ENCODE measurements around the gene TCF4. TPM values are rescaled to one million over a fixed set of nuclear protein-coding genes. Genes with fewer than 3 reads are reported as not detected.

The TCF4 gene
- total and polyA plus RNA-seq, 2 of the 13 experiments (the other 11 are each of a cell fraction or from before 2014, with no cell fraction given) = not detected

GRCh38 chr18:55286257-55286825 lies 301.7 kb downstream of the TCF4 start:
- FAIRE-seq = no peak
- Histone ChIP-seq H3K4me3 (replicated peaks in 1 of 3; ENCODE audit: insufficient read depth in 1 of 3, low read depth in 2 of 3, low read length in 3 of 3) (no peak overlapping the region), H2AFZ (ENCODE audit: low read length) (no peak overlapping the region), H4K20me1 (ENCODE audit: insufficient read depth, low read length) (no peaks in the 10 kb centered on the region), H3K79me2 (ENCODE audit: insufficient read depth, low read length) (no peaks in the 10 kb centered on the region), H3K4me1 (ENCODE audit: insufficient read depth, low read length) (no peaks in the 10 kb centered on the region), H3K9ac (ENCODE audit: insufficient read depth, low read depth, low read length) (no peak overlapping the region), H3K27me3 (ENCODE audit: control insufficient read depth in 1 of 2, insufficient read depth in 2 of 2, low read length in 2 of 2) (no peaks in the 10 kb centered on the region; a peak in 1 of 5 replicates), H3K36me3 (replicated peaks in 1 of 2; ENCODE audit: control insufficient read depth in 1 of 2, insufficient read depth in 2 of 2, low read length in 2 of 2) (no peaks in the 10 kb centered on the region), H3K27ac (ENCODE audit: extremely low read length, insufficient read depth, low read length) (no peak overlapping the region), H3K4me2 (ENCODE audit: low read depth, low read length) (no peak overlapping the region), H3K9me3 (ENCODE audit: low read length) (no peaks in the 10 kb centered on the region)
- BruUV-seq (replicated peaks) = no TSS peak
- intact Hi-C loops (cut with micrococcal nuclease; ENCODE audit: unreplicated experiment) = no loop called here
- CTCF ChIA-PET (ENCODE audit: low intra/inter-chr PET ratio, low total read pairs) = no interaction called here
- WGBS (ENCODE audit: low lambda C conversion rate) = 48% methylated on average over 6 of the region's 6 CpGs
- in situ Hi-C loops (cut with HindIII; ENCODE audit: extremely low pct_ligation_motif_present, low pct_unique_long_range_greater_than_20kb) = no loop called here
- no peak for DNase-seq (ENCODE audit: low spot score)
- TF ChIP-seq ZNF737 (CRISPR knock-in tag; IDR thresholded peaks at IDR 0.05; ENCODE audit: borderline replicate concordance) = no peak
- no peak for TF ChIP-seq ZNF207 (IDR thresholded peaks at IDR 0.05; ENCODE audit: borderline replicate concordance)
- no peak for TF ChIP-seq ZNF703 (CRISPR knock-in tag; IDR thresholded peaks at IDR 0.05; ENCODE audit: borderline replicate concordance)
- no peak for TF ChIP-seq MEIS2 (CRISPR knock-in tag; IDR thresholded peaks at IDR 0.05)
- TF ChIP-seq ZNF878 (CRISPR knock-in tag; IDR thresholded peaks at IDR 0.05) = no peak
- no peak for TF ChIP-seq ZNF441 (CRISPR knock-in tag; IDR thresholded peaks at IDR 0.05; ENCODE audit: borderline replicate concordance)
- TF ChIP-seq E2F1 (CRISPR knock-in tag; IDR thresholded peaks at IDR 0.05) = no peak
- no peak for TF ChIP-seq ZNF713 (CRISPR knock-in tag; IDR thresholded peaks at IDR 0.05)
- TF ChIP-seq ZNF34 (CRISPR knock-in tag; IDR thresholded peaks at IDR 0.05; ENCODE audit: borderline replicate concordance) = no peak
- no peak for TF ChIP-seq ZNF704 (CRISPR knock-in tag; IDR thresholded peaks at IDR 0.05; ENCODE audit: borderline replicate concordance)
- ATAC-seq = no peak
- POLR2A ChIA-PET = no interaction called here

All from HepG2 (cell line).